Activated T-cell treated with anti-CD3 and anti-CD28 coated beads, Interleukin-2, amount 50 U/mL, for 48 hours (primary cell): ENCODE data around the gene LCE2C.
A peak's percentile ranks its signal among the peaks of the same experiment; 100 is the strongest.
"Not testable (repeated sequence)": the region's sequence is repeated elsewhere in the genome, so short reads cannot be mapped to it uniquely, and the experiment has no call there.

ENCODE experiments used
- DNase-seq, 2 experiments: peaks; one replicate each; pipeline ENCODE4 v3.0.0-alpha.2; 2020

The LCE2C gene, protein sequence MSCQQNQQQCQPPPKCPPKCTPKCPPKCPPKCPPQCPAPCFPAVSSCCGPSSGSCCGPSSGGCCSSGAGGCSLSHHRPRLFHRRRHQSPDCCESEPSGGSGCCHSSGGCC

GRCh38 chr1:152674983-152675382 is at the start of gene LCE2C:
TSS of gene LCE2C (plus strand) at chr1:152675279. CDS start at chr1:152676016, 737 bp downstream.
- not testable (repeated sequence) for DNase-seq

DNA sequence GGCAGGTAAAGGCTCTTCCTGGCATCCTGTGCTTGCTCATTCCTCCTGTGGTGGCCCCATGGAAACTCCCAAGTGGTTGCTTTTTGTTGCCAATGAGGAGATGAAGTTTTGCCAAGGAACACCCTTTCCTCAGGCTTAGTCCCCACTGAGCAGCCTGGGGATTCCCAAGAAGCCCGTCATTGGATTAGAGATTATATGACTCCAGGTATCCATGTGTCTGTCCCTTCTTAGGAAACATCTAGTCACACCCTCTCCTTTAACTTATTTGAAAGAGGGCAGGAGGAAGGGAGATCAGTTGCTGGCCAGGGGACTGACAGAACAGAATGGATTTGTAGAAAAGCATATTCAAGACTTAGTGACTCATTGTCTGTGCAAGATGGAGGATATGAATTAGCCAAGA is 48.3 kb upstream of the LCE2C start:
- no peak for DNase-seq

DNA sequence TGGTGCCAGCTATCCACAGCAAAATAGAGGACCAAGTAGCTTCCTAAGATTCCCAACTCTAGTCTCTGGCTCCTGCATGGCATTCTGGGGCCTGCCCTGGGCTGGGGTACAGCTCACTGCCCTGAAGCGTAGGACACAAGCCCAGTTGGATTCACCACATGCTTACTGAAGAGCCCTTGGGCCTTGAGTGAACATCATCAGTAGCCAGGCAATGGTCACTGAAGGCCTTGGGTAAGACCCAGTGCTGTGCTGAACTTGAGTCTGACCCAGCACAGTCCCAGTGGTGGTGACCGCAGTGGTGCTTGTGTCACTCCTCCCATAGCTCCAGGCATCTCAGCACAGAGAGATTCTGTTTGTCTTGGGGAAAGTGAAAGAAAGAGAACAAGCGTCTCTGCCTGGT is 44.5 kb upstream of the LCE2C start:
- no peak for DNase-seq

GRCh38 chr1:152640351-152640750 is 34.7 kb upstream of the LCE2C start:
- no peak for DNase-seq

GRCh38 chr1:152643945-152644344 is 31.1 kb upstream of the LCE2C start:
- DNase-seq = no peak

DNA sequence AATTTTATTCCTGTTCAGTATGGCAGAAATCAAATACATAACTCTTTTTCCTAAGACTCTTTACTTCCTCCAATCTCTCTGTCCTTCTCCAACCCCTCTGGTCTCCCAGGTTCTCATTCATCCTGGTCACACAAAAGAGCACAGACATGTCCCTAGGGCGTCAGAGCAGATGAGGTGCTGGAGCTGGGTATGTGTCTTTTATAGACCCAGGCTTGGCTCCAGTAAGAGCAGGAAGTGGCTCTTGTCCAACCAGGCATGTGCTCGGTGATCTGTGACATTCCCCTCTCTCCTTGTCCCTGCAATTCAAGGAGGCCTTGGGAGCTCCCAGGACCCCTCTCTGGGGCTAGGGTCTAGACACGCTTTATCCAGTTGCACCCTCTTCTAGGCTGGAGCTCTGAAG is 29.9 kb upstream of the LCE2C start:
- DNase-seq = no peak

- DNase-seq = no peak
Measured at GRCh38 chr1:152646656-152647055, 28.4 kb upstream of the LCE2C start.

DNA sequence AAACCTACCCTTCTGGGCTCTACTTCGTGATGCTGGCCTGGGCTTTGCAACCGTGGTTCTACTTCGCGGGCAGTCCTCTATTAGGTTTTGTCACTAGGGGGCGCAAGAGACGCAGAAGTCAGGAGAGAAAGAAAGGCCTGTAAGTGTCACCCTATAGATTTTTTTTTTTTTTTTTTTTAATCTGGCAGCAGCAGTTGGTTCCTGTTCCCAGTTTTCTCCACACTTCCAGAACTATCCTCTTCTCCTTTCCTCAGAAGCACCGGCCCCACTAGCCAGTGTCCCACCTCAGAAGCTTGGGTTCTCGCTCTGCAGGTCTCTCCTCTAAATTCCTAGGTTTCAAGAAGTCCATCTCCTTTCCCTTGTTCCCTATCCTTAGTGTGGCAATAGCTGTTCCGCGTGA is 21.0 kb upstream of the LCE2C start:
- peak; percentile 63 to 67 for DNase-seq

DNA sequence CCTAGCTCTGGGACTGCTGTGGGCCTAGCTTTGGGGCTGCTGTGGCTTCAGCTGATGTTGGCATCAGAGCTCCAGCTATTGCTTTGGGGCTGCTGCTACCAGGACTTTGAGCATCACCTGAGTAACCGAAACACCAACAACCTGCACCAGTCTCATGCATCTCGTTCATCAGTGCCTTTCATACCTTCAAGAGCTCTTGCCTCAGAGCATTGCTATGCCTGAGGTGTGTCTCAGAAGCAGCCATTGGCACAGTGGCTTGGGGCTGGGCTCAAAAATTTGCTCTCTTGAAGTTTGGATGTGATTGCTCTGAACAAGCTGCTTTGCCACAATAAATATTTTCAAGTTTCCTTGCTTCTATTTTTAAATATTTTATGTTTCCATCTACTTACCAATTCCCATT is 18.6 kb upstream of the LCE2C start:
- no peak for DNase-seq

DNA sequence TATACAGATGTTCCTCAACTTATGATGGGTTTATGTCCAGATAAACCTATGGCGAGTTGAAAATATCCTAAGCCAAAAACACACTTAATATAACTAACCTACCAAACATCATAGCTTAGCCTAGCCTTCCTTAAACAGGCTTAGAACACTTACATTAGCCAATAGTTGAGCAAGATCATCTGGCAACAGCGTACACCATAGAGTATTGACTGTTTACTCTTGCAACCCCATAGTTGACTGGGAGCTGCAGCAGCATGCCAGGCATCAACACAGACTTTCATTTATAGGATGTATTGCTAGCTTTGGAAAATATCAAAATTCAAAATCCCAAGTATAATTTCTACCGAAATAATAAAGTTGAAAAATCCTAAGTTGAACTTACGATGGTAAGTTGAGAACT is 17.4 kb upstream of the LCE2C start:
- DNase-seq = no peak

- no peak for DNase-seq
Measured at GRCh38 chr1:152658649-152659048, 16.4 kb upstream of the LCE2C start.

- no peak for DNase-seq
Measured at GRCh38 chr1:152663098-152663497, 12.0 kb upstream of the LCE2C start, which contains the start of gene LCE2D. TSS of gene LCE2D (plus strand) at chr1:152663380. CDS start at chr1:152664106, 726 bp downstream.

DNA sequence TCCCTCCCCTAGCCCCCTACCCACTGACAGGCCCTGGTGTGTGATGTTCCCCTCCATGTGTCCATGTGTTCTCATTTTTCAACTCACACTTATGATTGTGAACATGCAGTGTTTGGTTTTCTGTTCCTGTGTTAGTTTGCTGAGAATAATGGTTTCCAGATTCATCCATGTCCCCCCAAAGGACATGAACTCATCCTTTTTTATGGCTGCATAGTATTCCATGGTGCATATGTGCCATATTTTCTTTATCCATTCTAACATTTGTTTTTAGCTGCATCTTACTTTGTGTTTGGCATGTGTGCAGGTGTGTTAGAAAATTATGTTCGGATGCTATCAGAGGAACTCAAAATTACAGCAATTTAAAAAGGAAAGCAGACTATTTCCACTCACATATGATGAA is 8.9 kb upstream of the LCE2C start:
- not testable (repeated sequence) for DNase-seq

DNA sequence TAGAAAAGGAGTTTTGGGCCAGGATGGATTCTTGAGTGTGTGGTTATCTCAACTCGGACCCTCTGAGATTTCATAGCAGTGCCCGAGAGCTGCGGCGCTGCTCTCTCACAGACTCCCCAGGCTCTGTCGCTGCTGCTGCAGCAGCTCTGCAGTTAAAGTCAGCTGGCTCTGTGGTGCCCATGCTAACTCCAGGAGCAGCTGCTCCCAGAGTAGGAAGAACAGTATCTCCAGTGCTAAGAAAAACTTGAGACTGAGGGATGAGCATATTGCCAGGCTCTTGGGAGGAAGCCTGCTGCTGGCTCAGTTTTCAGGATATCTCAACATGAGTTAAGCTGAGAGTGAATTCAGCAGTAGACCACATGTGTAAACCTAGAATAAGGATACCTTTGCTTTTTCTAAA is 7.4 kb upstream of the LCE2C start:
- no peak for DNase-seq

DNA sequence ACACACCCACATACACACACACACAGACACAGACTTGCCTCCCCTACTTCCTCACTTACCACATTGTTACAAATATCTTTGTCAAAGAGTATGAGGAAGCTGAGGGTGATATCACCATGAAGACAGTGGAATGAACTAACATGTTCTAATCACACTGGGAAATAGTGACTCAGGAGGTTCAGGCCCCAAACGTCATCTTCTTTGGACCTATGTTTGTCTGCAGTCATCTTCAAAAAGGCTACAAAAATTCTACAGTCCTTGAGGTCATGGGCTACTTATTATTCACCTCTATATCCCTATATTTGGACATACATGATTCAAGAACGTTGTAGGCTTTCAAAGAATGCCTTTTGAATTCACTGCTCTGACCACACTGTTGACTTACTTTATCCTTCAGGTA is 2.1 kb upstream of the LCE2C start:
- DNase-seq = no peak

GRCh38 chr1:152679459-152679858 is 4.4 kb downstream of the LCE2C start:
- DNase-seq = no peak

DNA sequence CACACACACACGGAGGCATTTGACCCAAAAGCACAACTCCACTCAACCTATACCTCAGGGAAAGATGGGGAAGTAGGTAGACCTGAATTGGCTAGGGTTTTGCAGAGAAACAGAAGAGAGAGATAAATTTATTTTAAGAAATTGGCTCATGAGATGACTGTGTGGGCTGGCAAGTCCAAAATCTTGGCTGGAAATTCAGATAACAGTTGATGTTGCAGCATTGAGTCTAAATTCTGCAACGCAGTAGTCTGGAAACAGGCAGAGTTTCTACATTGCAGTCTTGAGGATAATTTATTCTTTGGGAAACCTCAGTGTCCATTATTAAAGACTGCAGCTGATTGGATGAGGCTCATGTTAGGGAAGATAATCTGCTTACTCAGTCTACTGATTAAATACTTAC is 6.5 kb downstream of the LCE2C start:
- no peak for DNase-seq

DNA sequence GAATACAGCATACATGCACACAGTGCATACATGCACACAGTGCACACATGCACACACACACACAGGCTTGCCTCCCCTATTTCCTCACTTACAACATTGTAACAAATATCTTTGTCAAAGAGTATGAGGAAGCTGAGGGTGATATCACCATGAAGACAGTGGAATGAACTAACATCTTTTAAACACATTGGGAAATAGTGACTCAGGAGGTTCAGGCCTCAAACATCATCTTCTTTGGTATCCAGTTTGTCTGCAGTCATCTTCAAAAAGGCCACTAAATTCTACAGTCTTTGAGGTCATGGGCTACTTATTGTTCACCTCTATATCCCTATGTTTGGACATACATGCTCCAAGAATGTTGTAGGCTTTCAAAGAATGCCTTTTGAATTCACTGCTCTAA is 8.8 kb downstream of the LCE2C start:
- DNase-seq = no peak

- not testable (repeated sequence) for DNase-seq
Measured at GRCh38 chr1:152685823-152686222, 10.7 kb downstream of the LCE2C start, which contains the start of gene LCE2B. TSS of gene LCE2B (plus strand) at chr1:152686123. CDS start at chr1:152686844, 721 bp downstream.

DNA sequence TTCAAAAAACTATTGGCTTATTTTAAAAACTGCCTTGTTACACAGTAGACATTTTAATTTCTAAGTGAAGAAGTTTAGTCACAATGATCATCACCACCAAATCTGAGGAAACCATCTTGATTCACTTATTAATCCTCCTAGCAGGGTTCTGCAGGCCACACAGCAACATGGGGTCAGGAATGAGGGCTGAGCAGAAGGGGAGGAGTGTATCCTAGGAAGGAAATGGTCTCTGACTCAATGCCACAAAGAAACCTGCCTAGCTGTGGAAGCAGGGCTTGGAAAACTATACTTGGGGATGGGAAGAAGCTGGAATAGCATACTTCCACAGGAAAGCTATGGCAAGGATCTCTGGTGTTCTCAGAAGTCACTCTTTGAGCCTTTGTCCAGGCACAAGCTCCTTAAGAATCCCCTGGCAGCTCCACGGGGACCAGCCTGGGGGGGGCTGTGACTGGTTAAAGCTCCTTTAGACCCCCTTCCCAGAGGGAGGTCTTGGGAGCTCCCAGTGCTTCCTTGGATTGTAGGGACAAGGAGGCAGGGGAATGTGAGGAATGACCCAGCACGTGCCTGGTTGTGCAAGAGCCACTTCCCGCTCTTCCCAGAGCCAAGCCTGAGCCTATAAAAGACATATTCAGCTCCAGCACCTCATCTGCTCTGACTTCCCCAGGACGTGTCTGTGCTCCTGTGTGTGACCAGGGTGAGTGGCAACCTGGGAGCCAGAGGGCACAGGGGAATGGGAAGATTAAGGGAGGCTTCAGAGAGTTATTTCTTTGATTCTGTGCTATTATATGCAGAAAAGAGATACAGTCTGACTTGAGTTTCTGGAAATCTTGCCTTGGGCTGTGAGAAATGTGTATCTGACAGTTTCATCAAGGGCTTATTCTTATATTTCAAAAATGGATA is 22.9 kb downstream of the LCE2C start, which contains the start of gene LCE2A:
LCE2A (plus strand) TSS at position 645 of the 900 bp plus-strand sequence. CDS start 557 bp downstream, outside the sequence.
- no peak for DNase-seq

- DNase-seq = no peak
Measured at GRCh38 chr1:152699746-152700145, 24.7 kb downstream of the LCE2C start.

DNA sequence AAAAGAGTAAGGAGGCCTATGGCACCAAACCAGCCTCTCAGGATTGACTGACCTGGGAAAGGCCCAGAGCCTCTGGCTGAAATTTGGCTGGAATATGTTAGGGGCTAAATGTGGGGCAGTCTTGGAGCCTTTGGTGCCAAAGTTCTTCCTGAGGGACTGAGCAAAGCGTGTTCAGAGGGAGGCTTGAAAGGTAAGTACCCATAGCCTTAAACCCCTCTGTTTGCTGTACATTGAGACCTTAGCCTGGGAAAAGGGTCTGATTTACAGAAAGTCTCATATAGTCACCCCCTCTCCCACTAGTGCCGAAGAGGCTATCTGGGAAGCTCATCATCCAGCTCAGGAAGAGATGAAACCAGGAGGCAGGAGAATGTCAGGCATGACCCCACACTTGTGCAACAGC is 32.8 kb downstream of the LCE2C start, which contains the start of gene LCE4A:
LCE4A (plus strand) TSS at position 301 of the 400 bp plus-strand sequence. CDS start 916 bp downstream, outside the sequence.
- no peak for DNase-seq

GRCh38 chr1:152718238-152718637 is 43.2 kb downstream of the LCE2C start:
- DNase-seq = no peak

DNA sequence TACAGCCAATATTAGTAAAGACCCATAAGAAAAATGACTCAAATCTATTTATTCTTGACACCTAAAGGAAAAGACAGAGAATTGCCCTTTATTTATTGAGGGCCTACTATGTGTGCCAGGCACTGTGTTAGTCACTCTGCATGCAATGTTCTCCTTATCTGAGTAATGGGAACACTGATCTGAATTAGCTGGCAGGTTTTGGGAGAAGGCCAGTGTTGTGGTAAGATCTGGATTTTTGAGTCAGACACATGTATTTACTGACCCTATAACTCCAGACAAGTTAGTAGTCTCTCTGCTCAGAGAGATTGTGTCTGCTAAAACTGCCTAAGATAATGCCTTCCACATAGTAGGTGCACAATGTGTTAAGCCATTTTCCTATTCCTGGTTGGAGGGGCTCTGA is 50.2 kb downstream of the LCE2C start:
- DNase-seq = no peak
